Measurements from ENCODE around the gene PNPLA5. TPM values are rescaled to one million over a fixed set of nuclear protein-coding genes. Genes with fewer than 3 reads are reported as not detected.

The PNPLA5 gene
- total and polyA plus RNA-seq, 10 donors: not detected

DNA sequence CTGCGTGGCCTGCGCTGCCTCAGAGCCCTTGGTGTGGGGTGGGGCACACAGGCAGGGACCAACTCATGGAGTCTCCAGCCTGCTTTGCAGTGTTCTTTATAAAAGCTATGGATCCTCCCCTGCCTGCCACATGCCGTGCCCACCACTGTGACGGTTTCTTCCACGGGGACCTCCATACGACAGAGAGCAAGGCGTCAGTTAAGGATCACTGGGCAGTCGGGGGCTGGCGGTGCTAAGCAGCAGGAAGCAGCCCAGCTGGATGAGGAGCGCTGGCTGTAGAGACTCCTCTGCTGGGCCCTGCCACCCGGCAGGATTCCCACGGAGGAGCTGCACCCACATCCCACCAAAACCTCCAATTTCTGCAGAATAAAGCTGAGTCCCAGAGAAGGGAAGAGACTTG lies 56.6 kb downstream of the PNPLA5 start:
- 47 to 80% (median 62%) methylated on average over 10 to 12 of the region's 12 CpGs for WGBS, 5 donors
- TF ChIP-seq POLR2A (IDR thresholded peaks at IDR 0.05) (no peak), POLR2AphosphoS5 (IDR thresholded peaks at IDR 0.05) (no peak)
- DNase-seq: no peak
- no peaks in the 10 kb centered on the region for H3K9me3 ChIP-seq
- peaks cover 0 to 56% (median 1%) of the 10 kb centered on the region in 7 donors for H3K27me3 ChIP-seq (replicated peaks in 1 of 7)
- no peak overlapping the region for H3K27ac ChIP-seq
- intact Hi-C loops (cut with DNase I; ENCODE audit: low total_unique reads): no loop called here
- no peak overlapping the region for H3K4me3 ChIP-seq
- H3K36me3 ChIP-seq: no peaks in the 10 kb centered on the region
- no peaks in the 10 kb centered on the region for H3K4me1 ChIP-seq

DNA sequence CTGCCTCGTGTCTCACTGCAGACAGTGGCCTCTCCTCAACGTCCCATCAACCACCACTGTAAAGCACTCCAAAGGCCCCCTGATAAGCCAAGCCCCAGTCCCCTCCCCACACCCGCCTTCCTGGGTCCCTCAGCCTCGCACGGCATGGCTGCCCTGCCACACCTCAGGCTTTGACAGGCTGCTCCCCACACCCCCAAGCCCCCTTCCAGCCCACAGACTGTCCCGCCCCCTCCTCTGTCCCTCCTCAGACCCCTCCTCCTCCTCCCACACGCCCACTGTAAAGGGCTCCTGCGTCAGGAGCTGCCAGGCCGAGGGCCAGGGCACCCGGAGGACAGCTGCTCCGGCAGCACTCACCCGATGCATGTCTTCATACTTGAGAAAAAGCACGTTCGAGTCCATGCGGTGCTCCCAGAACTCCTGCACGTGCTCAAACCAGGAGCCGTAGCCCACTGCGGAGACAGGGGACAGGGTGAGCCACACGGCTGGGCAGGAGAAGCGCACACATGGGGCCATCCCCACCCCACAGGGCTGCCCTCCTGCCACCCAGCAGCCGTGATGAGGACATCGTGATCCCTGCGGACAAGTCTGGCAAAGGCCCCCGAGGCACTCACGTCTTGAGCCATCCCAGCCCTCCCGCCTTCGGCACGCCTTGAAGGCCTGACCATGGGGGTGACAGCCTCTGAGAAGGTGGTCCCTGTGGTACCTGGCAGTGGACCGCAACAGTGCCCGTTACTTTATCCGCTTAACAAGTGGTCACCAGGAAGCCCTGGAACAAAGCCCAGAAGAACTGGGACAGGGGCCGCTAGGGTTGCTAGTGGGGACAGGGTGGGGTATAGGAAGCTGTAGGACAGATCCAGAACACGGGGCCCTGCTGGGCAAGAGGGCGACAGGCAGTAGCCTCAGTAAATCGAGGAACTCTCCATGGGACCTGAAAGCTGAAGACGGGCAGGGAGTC lies 58.2 kb downstream of the PNPLA5 start:
- no peak for TF ChIP-seq POLR2AphosphoS5 (IDR thresholded peaks at IDR 0.05)
- TF ChIP-seq POLR2A (IDR thresholded peaks at IDR 0.05): no peak
- TF ChIP-seq, protein P1, sequence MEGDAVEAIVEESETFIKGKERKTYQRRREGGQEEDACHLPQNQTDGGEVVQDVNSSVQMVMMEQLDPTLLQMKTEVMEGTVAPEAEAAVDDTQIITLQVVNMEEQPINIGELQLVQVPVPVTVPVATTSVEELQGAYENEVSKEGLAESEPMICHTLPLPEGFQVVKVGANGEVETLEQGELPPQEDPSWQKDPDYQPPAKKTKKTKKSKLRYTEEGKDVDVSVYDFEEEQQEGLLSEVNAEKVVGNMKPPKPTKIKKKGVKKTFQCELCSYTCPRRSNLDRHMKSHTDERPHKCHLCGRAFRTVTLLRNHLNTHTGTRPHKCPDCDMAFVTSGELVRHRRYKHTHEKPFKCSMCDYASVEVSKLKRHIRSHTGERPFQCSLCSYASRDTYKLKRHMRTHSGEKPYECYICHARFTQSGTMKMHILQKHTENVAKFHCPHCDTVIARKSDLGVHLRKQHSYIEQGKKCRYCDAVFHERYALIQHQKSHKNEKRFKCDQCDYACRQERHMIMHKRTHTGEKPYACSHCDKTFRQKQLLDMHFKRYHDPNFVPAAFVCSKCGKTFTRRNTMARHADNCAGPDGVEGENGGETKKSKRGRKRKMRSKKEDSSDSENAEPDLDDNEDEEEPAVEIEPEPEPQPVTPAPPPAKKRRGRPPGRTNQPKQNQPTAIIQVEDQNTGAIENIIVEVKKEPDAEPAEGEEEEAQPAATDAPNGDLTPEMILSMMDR (IDR thresholded peaks at IDR 0.05 in 8 of 11, conservative IDR thresholded peaks at IDR 0.05 in 3 of 11): no peak
- Histone ChIP-seq H3K9me3 (no peaks in the 10 kb centered on the region), H3K4me1 (no peaks in the 10 kb centered on the region), H3K27me3 (replicated peaks in 1 of 7) (peaks cover 0 to 70% (median 3%) of the 10 kb centered on the region in 7 donors), H3K36me3 (no peaks in the 10 kb centered on the region), H3K27ac (no peak overlapping the region), H3K4me3 (no peak overlapping the region)
- peak; percentile 61 for DNase-seq
- WGBS, 5 donors: 75 to 87% (median 78%) methylated on average over 25 to 36 of the region's 36 CpGs
- intact Hi-C loops (cut with DNase I; ENCODE audit: low total_unique reads): no loop called here

- DNase-seq: peak; percentile 49
- Histone ChIP-seq H3K4me3 (no peak overlapping the region), H3K9me3 (no peaks in the 10 kb centered on the region), H3K27ac (no peak overlapping the region), H3K27me3 (replicated peaks in 1 of 7) (peaks cover 0 to 76% (median 3%) of the 10 kb centered on the region in 7 donors), H3K36me3 (no peaks in the 10 kb centered on the region), H3K4me1 (no peaks in the 10 kb centered on the region)
- WGBS, 5 donors: 78 to 90% (median 90%) methylated on average over 17 to 18 of the region's 18 CpGs
- intact Hi-C loops (cut with DNase I; ENCODE audit: low total_unique reads): no loop called here
- TF ChIP-seq POLR2AphosphoS5 (IDR thresholded peaks at IDR 0.05) (no peak), POLR2A (IDR thresholded peaks at IDR 0.05) (no peak)
- TF ChIP-seq, protein P1 (IDR thresholded peaks at IDR 0.05 in 8 of 11, conservative IDR thresholded peaks at IDR 0.05 in 3 of 11): no peak
These were observed 59.2 kb downstream of the PNPLA5 start for GRCh38 chr22:43832393-43833265.

- no peaks in the 10 kb centered on the region for H3K4me1 ChIP-seq
- no peak overlapping the region for H3K4me3 ChIP-seq
- H3K36me3 ChIP-seq: no peaks in the 10 kb centered on the region
- H3K9me3 ChIP-seq: no peaks in the 10 kb centered on the region
- H3K27me3 ChIP-seq (replicated peaks in 1 of 7): peaks cover 0 to 76% (median 3%) of the 10 kb centered on the region in 7 donors
- no peak overlapping the region for H3K27ac ChIP-seq
- 85 to 93% (median 89%) methylated on average over 18 to 33 of the region's 33 CpGs for WGBS, 5 donors
- intact Hi-C loops (cut with DNase I; ENCODE audit: low total_unique reads): no loop called here
- no peak for TF ChIP-seq POLR2A (IDR thresholded peaks at IDR 0.05)
- TF ChIP-seq, protein P1 (IDR thresholded peaks at IDR 0.05 in 8 of 11, conservative IDR thresholded peaks at IDR 0.05 in 3 of 11): no peak
- TF ChIP-seq POLR2AphosphoS5 (IDR thresholded peaks at IDR 0.05): no peak
- DNase-seq: peak; percentile 65
These were observed 60.0 kb downstream of the PNPLA5 start for GRCh38 chr22:43831561-43832392.
